T-helper 2 cell (primary cell): ENCODE measurements around the gene CCDC188.
A peak's percentile ranks its signal among the peaks of the same experiment; 100 is the strongest.

Source experiments
- DNase-seq, 5 experiments: peaks; one replicate each; pipeline versions ENCODE4 v3.0.0 to v3.0.0-alpha.2; 2012 to 2022

CCDC188 gene

GRCh38 chr22:20116376-20116950 lies 34.4 kb downstream of the CCDC188 start:
- DNase-seq, result no peak

GRCh38 chr22:20115691-20116375 lies 35.0 kb downstream of the CCDC188 start, which contains the start of gene RANBP1:
Gene RANBP1 (plus strand): TSS chr22:20116104. CDS start chr22:20116185, 81 bp downstream.
- no peak for DNase-seq

- no peak for DNase-seq
Observed at GRCh38 chr22:20114506-20115475, 36.1 kb downstream of the CCDC188 start.

GRCh38 chr22:20113551-20114310 lies 37.1 kb downstream of the CCDC188 start:
- DNase-seq, result no peak

GRCh38 chr22:20112623-20113511 lies 38.0 kb downstream of the CCDC188 start:
- no peak for DNase-seq

GRCh38 chr22:20111689-20112622 lies 38.9 kb downstream of the CCDC188 start:
- no peak for DNase-seq

- peak in 2 of 5 experiments; percentile 20 to 57 for DNase-seq
Observed at GRCh38 chr22:20111045-20111688, 39.7 kb downstream of the CCDC188 start.

GRCh38 chr22:20110359-20110985 lies 40.4 kb downstream of the CCDC188 start:
- no peak for DNase-seq

GRCh38 chr22:20109411-20110358 lies 41.2 kb downstream of the CCDC188 start:
- DNase-seq, result no peak

- DNase-seq, result no peak
Observed at GRCh38 chr22:20108757-20109230, 42.1 kb downstream of the CCDC188 start.

- no peak for DNase-seq
Observed at GRCh38 chr22:20107951-20108756, 42.7 kb downstream of the CCDC188 start.

GRCh38 chr22:20107471-20107901 lies 43.4 kb downstream of the CCDC188 start:
- no peak for DNase-seq

GRCh38 chr22:20106849-20107237 lies 44.0 kb downstream of the CCDC188 start:
- no peak for DNase-seq

GRCh38 chr22:20106205-20106848 lies 44.5 kb downstream of the CCDC188 start:
- no peak for DNase-seq

- DNase-seq, result no peak
Observed at GRCh38 chr22:20105456-20106204, 45.2 kb downstream of the CCDC188 start.
